ENCODE data around the gene TAGLN2.

Gene TAGLN2

DNA sequence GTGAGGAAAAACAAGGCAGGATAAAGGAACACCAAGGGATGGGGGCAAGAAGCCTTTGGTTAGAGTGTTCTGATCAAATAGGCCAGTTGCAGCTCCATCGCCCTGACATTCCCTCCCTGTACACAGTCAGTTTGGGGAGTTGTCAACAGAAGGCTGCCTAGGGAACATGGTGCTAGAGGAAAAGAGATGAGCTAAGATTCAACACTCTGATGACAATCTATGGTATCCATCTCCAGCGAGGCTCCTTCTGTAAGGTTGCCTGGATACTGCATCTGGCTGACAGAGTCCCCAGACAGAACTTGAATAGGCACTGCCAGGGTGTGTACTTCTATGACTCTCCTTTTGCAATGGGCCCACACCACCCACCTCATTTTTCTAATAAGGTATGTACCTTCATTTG, 40.0 kb upstream of the TAGLN2 start:
- TF ChIP-seq, protein P1, sequence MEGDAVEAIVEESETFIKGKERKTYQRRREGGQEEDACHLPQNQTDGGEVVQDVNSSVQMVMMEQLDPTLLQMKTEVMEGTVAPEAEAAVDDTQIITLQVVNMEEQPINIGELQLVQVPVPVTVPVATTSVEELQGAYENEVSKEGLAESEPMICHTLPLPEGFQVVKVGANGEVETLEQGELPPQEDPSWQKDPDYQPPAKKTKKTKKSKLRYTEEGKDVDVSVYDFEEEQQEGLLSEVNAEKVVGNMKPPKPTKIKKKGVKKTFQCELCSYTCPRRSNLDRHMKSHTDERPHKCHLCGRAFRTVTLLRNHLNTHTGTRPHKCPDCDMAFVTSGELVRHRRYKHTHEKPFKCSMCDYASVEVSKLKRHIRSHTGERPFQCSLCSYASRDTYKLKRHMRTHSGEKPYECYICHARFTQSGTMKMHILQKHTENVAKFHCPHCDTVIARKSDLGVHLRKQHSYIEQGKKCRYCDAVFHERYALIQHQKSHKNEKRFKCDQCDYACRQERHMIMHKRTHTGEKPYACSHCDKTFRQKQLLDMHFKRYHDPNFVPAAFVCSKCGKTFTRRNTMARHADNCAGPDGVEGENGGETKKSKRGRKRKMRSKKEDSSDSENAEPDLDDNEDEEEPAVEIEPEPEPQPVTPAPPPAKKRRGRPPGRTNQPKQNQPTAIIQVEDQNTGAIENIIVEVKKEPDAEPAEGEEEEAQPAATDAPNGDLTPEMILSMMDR (IDR thresholded peaks at IDR 0.05; ENCODE audit: extremely low read depth, missing control alignments), result no peak
- DNase-seq (ENCODE audit: low spot score), result no peak

- DNase-seq (ENCODE audit: low spot score), result no peak
Measured at GRCh38 chr1:159964144-159964543, 38.8 kb upstream of the TAGLN2 start.

DNA sequence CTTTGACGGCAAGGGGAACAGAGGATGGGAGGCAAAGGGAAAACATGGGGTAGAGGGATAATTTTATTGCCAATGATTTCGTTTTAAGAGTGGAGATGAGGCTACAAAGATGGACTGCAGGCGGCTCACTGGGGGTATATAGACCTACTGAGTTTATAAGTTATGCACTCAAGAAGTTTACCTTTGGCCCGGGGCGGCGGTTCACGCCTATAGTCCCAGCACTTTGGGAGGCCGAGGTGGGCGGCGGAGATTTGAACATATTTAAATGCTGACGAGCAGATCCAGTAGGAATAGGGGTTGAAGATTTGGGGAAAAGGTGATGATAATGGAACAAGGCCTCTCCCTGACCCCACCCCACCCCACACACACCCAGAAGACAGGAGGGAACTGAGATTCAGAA, 36.9 kb upstream of the TAGLN2 start:
- no peak for DNase-seq (ENCODE audit: low spot score)
- TF ChIP-seq, protein P1 (IDR thresholded peaks at IDR 0.05; ENCODE audit: extremely low read depth, missing control alignments), result no peak

More at GRCh38 chr1:159964144-159964543, 38.8 kb upstream of the TAGLN2 start:
- TF ChIP-seq, protein P1 (IDR thresholded peaks at IDR 0.05; ENCODE audit: extremely low read depth, missing control alignments), result no peak

DNA sequence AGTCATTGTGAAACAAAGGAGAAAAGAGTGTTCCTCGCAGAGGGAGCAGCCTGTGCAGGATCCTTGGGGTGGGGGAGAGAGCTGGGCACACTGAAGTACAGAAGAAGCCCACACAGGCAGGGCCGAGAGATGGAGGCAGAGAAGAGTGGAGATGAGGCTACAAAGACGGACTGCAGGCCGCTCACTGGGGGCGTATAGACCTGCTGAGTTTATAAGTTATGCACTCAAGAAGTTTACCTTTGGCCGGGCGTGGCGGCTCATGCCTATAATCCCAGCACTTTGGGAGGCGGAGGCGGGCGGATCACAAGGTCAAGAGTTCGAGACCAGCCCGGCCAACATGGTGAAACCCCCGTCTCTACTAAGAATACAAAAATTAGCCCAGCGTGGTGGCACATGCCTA, 36.3 kb upstream of the TAGLN2 start:
- TF ChIP-seq, protein P1 (IDR thresholded peaks at IDR 0.05; ENCODE audit: extremely low read depth, missing control alignments), result no peak

DNA sequence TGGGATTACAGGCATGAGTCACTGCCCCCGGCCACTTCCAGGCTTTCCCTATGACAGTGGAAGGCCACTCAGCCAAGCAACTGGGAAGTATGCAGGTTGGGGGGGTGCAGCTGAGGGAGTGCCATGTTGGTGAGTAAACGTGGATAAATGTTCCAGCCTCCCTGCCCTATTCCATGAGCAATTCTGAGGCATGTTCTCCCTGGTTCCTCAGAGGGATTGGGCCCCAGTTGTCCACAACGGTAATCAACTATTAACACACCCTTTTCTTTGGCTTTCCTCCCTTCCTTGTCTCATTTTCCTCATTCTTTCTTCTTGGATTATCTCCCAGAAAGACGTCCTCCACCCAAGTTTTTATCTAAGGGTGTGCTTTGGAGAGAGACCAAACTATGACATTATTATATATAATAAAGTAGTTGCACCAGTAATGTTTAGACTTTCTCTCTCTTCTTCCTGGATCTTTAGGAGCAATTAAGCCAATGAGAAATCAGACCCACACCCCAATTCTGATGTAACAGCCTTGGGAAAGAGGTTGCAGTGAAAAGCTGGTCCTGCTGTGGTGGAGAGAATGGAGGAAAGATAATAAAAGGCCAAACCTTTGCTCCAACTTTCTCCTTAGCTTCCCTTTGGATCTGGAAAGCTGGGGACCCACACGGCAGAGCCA, 35.5 kb upstream of the TAGLN2 start:
- no peak for DNase-seq (ENCODE audit: low spot score)

More for the DNA sequence above, 36.3 kb upstream of the TAGLN2 start:
- DNase-seq (ENCODE audit: low spot score), result no peak

DNA sequence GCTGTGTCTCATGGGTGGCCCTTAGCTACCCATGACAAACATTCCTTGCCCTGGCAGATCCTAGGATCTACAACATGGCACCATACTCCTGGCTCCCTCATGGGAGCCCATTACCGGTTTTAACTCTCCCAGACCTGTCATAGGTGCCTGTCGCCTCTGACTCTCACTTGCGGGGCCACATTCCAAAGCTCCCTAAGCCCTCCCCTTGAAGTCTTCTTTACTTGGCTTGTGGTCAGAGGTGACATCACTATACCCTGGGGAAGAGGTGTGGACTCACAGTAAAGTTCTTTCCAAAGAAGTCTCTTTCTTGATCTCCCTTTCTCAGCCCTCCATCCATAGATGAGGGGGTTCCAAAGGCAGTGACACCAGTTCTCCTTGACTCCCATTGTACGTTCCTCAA, 34.1 kb upstream of the TAGLN2 start:
- no peak for DNase-seq (ENCODE audit: low spot score)

More for the DNA sequence above, 35.5 kb upstream of the TAGLN2 start:
- TF ChIP-seq, protein P1 (IDR thresholded peaks at IDR 0.05; ENCODE audit: extremely low read depth, missing control alignments), result no peak

GRCh38 chr1:159958719-159959380, 33.5 kb upstream of the TAGLN2 start:
- TF ChIP-seq, protein P1 (IDR thresholded peaks at IDR 0.05; ENCODE audit: extremely low read depth, missing control alignments), result no peak

More for the DNA sequence above, 34.1 kb upstream of the TAGLN2 start:
- TF ChIP-seq, protein P1 (IDR thresholded peaks at IDR 0.05; ENCODE audit: extremely low read depth, missing control alignments), result no peak

More at GRCh38 chr1:159958719-159959380, 33.5 kb upstream of the TAGLN2 start:
- no peak for DNase-seq (ENCODE audit: low spot score)
